ENCODE data around the gene ARSK.

DNA sequence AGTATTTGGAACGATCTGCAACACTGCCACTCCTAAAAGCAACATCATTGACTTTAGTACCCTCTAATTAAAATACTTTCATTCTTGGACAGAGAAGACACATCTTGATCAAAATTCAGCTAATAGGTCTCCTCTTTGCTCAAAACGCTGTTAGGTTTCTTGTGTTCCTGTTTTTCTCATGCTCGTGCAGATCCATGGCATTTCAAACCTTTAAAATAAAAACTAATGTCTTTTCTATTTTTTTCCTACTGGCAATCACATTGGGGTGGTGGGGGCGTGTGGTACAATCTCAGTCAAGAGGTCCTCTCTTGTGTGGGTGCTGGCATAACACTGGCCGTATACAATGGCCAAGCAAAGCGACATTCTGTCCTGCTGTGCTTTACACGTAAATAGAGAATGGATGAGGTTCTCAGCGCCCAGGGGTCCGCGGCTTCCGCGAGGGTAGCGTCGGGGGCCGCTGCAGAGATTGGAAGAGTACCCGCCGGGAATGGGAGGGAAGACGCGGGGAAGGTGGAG lies 64.7 kb downstream of the ARSK start:
- TF ChIP-seq ZNF384 (IDR thresholded peaks at IDR 0.05) = no peak
- TF ChIP-seq BHLHE40 (IDR thresholded peaks at IDR 0.05; ENCODE audit: borderline replicate concordance) = no peak
- no peak for TF ChIP-seq FOXK2 (IDR thresholded peaks at IDR 0.05)

Data from HEK293T (cell line).